HG03575 (cell line): ENCODE data around the gene MMP14.

Source experiments
- ATAC-seq: cut with Tn5 transposase; IDR thresholded peaks from one replicate; pipeline ENCODE4 v1.9.1; 2021; ENCODE audit not compliant: unreplicated experiment, insufficient number of reproducible peaks, low FRiP score; ENCODE audit errors: extremely low read depth

The MMP14 gene

GRCh38 chr14:22897357-22897756, 61.0 kb downstream of the MMP14 start:
- no peak for ATAC-seq
